A673 (cell line): Measurements from ENCODE around the gene CEP72.

Experiments
- EZH2 ChIP-seq: fragments of 200-600 bp; sonication (generic); IDR thresholded peaks from 2 replicates; pipeline ENCODE4 v1.6.1; 2017; ENCODE audit warnings: borderline replicate concordance, low read depth, mild to moderate bottlenecking, mixed read lengths, antibody characterized with exemption, low read length; ENCODE audit not compliant: poor library complexity, severe bottlenecking
- TF ChIP-seq, protein P1 (sequence below): fragments of 300-800, 200-600 bp; sonication (generic); conservative IDR thresholded peaks from 2 replicates; pipeline ENCODE4 v1.5.1; 2017; ENCODE audit warnings: low read depth, mild to moderate bottlenecking, antibody characterized with exemption, low read length, moderate library complexity, mixed read lengths

DNA sequence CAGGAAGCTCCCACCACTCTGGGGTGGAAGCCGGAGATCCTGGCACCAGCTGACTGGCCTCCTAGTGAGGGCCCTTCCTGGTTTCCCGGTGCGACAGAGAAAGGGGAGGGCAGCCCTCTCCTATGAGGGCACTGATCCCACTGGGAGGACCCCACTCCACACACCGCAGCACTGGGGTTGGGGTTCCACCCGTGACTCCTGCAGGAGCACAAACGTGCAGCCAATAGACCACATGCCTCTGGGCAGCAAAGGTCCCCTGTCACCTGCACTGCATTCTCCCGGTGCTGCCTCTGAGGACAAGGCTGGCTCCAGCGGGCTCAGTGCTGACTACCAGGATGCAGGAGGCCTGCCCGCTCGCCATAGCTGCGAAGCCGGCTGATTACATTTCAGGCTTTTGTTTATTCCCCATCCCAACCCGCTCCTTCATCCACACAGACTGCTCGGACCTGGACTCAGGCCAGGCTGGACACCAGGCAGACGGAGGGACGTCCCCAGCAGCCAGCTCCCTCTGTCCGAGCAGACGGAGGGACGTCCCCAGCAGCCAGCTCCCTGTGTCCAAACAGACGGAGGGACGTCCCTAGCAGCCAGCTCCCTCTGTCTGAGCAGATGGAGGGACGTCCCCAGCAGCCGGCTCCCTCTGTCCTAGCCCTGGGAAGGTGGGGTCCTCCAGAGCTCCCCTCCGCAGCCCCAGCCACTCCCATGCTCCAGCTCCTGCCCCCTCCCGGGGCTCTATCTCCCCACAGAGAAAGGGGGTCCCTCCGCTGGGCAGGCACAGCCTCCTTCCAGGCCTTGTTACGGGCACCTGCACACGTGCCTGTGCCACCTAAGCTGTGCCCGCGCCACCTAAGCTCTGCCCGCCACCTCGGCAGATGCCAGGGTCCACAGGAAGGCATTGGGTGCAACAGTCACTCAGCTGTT is 8.8 kb upstream of the CEP72 start:
- TF ChIP-seq, protein P1, sequence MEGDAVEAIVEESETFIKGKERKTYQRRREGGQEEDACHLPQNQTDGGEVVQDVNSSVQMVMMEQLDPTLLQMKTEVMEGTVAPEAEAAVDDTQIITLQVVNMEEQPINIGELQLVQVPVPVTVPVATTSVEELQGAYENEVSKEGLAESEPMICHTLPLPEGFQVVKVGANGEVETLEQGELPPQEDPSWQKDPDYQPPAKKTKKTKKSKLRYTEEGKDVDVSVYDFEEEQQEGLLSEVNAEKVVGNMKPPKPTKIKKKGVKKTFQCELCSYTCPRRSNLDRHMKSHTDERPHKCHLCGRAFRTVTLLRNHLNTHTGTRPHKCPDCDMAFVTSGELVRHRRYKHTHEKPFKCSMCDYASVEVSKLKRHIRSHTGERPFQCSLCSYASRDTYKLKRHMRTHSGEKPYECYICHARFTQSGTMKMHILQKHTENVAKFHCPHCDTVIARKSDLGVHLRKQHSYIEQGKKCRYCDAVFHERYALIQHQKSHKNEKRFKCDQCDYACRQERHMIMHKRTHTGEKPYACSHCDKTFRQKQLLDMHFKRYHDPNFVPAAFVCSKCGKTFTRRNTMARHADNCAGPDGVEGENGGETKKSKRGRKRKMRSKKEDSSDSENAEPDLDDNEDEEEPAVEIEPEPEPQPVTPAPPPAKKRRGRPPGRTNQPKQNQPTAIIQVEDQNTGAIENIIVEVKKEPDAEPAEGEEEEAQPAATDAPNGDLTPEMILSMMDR = no peak
- no peak for TF ChIP-seq EZH2
